Measurements from ENCODE around the gene ME3. TPM values are rescaled to one million over a fixed set of nuclear protein-coding genes. Genes with fewer than 3 reads are reported as not detected.
"Not testable (repeated sequence)": the region's sequence is repeated elsewhere in the genome, so short reads cannot be mapped to it uniquely, and the experiment has no call there.

ME3 gene
- polyA plus RNA-seq, 1 experiment: 7.1 TPM

- no peak for TF ChIP-seq CTCF (IDR thresholded peaks at IDR 0.05; ENCODE audit: low read depth, low read length)
- POLR2A ChIA-PET: interaction anchor here (0.8 to 1.3 kb wide), 4 partner anchors 9 to 216 kb away, joined by 3 to 14 read pairs (median 6); no protein-coding TSS in a partner anchor
- no peaks in the 10 kb centered on the region for H3K27me3 ChIP-seq (ENCODE audit: control insufficient read depth, insufficient read depth, low read length)
- CTCF ChIA-PET: interaction anchor here (1.0 kb wide), 1 partner anchor 164 kb away, joined by 3 read pairs; no protein-coding TSS in a partner anchor
- no peak for DNase-seq (ENCODE audit: low read depth, low spot score)
- H3K9me3 ChIP-seq (ENCODE audit: control insufficient read depth, insufficient read depth, low read length): peaks cover 9% of the 10 kb centered on the region
- peak overlapping the region; percentile 42 for H3K27ac ChIP-seq (ENCODE audit: low read depth, low read length)
- H3K4me3 ChIP-seq (ENCODE audit: low read depth, low read length): no peak overlapping the region
Observed at GRCh38 chr11:86524620-86525352, 147.6 kb downstream of the ME3 start.

GRCh38 chr11:86523738-86524619, 148.4 kb downstream of the ME3 start:
- DNase-seq (ENCODE audit: low read depth, low spot score): peak; percentile 92
- no peak for TF ChIP-seq CTCF (IDR thresholded peaks at IDR 0.05; ENCODE audit: low read depth, low read length)
- CTCF ChIA-PET: interaction anchor here (1.0 kb wide), 1 partner anchor 163 kb away, joined by 3 read pairs; no protein-coding TSS in a partner anchor
- no peaks in the 10 kb centered on the region for H3K27me3 ChIP-seq (ENCODE audit: control insufficient read depth, insufficient read depth, low read length)
- no peak overlapping the region for H3K4me3 ChIP-seq (ENCODE audit: low read depth, low read length)
- H3K27ac ChIP-seq (ENCODE audit: low read depth, low read length): no peak overlapping the region
- H3K9me3 ChIP-seq (ENCODE audit: control insufficient read depth, insufficient read depth, low read length): peaks cover 9% of the 10 kb centered on the region
- POLR2A ChIA-PET: interaction anchor here (0.8 to 1.3 kb wide), 4 partner anchors 8 to 217 kb away, joined by 3 to 14 read pairs (median 6); no protein-coding TSS in a partner anchor

GRCh38 chr11:86522512-86522911, 149.9 kb downstream of the ME3 start:
- DNase-seq (ENCODE audit: low read depth, low spot score); H3K27me3 ChIP-seq (ENCODE audit: control insufficient read depth, insufficient read depth, low read length); H3K9me3 ChIP-seq (ENCODE audit: control insufficient read depth, insufficient read depth, low read length); H3K27ac ChIP-seq (ENCODE audit: low read depth, low read length); CTCF ChIA-PET; H3K4me3 ChIP-seq (ENCODE audit: low read depth, low read length); POLR2A ChIA-PET: not testable (repeated sequence)

- Histone ChIP-seq H3K27me3 (ENCODE audit: control insufficient read depth, insufficient read depth, low read length) (no peaks in the 10 kb centered on the region), H3K4me3 (ENCODE audit: low read depth, low read length) (no peak overlapping the region), H3K9me3 (ENCODE audit: control insufficient read depth, insufficient read depth, low read length) (no peaks in the 10 kb centered on the region; the same call in 1 of the 2 replicates), H3K27ac (ENCODE audit: low read depth, low read length) (peak overlapping the region; percentile 71)
- peak; percentile 76 for DNase-seq (ENCODE audit: low read depth, low spot score)
- POLR2A ChIA-PET: interaction anchor here (1.0 to 1.8 kb wide), 2 partner anchors 35 to 59 kb away, joined by 3 to 12 read pairs; no protein-coding TSS in a partner anchor
- CTCF ChIA-PET: interaction anchor here (0.6 to 1.8 kb wide), 2 partner anchors 64 to 88 kb away, joined by 4 to 5 read pairs; no protein-coding TSS in a partner anchor
- no peak for TF ChIP-seq CTCF (IDR thresholded peaks at IDR 0.05; ENCODE audit: low read depth, low read length)
Observed at GRCh38 chr11:86519064-86519911, 153.1 kb downstream of the ME3 start.

GRCh38 chr11:86518211-86518610, 154.2 kb downstream of the ME3 start:
- ChIA-PET POLR2A (interaction anchor here (0.6 to 1.8 kb wide), 2 partner anchors 34 to 226 kb away, joined by 3 to 12 read pairs; no protein-coding TSS in a partner anchor), CTCF (interaction anchor here (1.8 kb wide), 1 partner anchor 63 kb away, joined by 5 read pairs; no protein-coding TSS in a partner anchor)
- H3K27ac ChIP-seq (ENCODE audit: low read depth, low read length): no peak overlapping the region
- DNase-seq (ENCODE audit: low read depth, low spot score): no peak
- H3K4me3 ChIP-seq (ENCODE audit: low read depth, low read length): no peak overlapping the region
- H3K9me3 ChIP-seq (ENCODE audit: control insufficient read depth, insufficient read depth, low read length): no peaks in the 10 kb centered on the region; the same call in 1 of the 2 replicates
- TF ChIP-seq CTCF (IDR thresholded peaks at IDR 0.05; ENCODE audit: low read depth, low read length): no peak
- no peaks in the 10 kb centered on the region for H3K27me3 ChIP-seq (ENCODE audit: control insufficient read depth, insufficient read depth, low read length)
